ENCODE data around the gene RAB3A.
"Not testable (repeated sequence)": the region's sequence is repeated elsewhere in the genome, so short reads cannot be mapped to it uniquely, and the experiment has no call there.

RAB3A gene

DNA sequence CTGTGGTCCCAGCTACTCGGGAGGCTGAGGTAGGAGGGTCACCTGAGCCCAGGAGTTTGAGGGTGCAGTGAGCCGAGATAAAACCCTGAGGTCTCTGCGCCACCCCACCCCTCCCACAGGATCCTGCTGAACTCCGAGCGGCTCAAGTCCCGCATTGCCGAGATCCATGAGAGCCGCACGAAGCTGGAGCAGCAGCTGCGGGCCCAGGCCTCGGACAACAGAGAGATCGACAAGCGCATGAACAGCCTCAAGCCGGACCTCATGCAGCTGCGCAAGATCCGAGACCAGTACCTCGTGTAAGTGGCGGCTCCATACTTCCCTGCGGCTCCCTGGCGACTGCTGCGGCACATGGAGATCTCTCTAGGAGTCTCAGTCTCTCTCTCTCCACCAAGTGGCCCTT lies 36.8 kb downstream of the RAB3A start:
- no peak for DNase-seq

DNA sequence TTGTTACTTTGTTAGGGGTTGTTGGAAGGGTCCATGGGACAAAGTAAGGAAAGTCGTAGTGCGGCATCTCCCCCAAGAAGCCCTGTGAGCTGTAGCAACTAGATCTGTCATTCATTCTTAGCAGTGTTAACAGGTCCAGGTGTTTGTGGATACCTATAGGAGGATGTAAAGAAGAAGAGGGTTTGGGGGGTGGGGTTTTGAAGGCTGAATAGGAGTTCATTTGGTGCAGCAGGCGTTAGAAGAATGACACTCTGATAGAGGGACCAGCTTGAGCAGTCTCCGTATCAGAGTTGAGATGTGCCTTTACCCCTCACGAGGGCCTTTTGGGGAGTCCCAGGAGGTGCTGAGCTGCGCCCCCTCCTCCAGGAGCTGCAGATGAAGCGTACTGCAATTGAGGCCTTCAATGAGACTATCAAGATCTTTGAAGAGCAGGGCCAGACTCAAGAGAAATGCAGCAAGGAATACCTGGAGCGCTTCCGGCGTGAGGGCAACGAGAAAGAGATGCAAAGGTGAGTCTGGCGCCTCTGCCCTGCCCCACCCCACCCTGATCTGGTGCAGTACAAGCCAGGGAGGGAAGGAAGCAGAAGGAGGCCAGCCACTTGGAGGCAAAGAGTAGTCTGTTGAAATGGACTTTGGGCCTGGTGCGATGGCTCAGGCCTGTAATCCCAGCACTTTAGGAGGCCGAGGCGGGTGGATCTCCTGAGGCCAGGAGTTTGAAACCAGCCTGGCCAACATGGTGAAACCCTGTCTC lies 37.9 kb downstream of the RAB3A start:
- DNase-seq: no peak

DNA sequence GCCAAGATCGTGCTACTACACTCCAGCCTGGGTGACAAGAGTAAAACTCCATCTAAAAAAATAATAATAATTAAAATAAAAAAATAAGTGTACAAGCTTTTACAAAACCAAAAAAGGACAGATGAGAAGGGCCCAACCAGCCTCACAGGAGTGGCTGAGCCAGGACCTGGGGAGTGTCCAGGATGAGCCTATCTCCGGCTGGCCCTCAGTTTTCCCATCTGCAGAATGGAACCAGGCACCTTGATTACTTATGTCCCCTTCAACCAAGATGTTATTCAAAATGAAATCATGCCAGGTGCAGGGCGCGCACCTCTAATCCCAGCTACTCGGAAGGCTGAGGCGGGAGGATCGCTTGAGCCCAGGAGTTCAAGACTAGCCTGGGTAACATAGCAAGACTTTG lies 39.8 kb downstream of the RAB3A start:
- DNase-seq: no peak

DNA sequence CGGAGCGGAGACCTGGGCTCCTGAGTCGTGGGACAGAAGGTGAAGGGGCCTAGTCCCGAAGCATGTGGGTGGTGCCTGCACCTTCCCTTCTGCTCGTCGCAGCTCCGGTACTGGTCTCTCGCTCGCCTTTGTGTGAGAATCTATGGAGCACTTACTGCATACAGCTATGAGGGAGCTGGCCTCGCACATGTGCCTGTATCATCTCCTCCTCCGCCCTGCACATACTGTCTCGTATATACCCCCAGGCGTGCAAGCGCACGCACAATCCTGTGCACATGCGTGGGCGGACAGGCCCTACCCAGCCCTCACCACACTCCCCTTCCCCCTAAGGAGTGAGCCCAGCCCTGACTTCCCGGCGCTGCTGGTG lies 42.2 kb downstream of the RAB3A start:
- DNase-seq: no peak

DNA sequence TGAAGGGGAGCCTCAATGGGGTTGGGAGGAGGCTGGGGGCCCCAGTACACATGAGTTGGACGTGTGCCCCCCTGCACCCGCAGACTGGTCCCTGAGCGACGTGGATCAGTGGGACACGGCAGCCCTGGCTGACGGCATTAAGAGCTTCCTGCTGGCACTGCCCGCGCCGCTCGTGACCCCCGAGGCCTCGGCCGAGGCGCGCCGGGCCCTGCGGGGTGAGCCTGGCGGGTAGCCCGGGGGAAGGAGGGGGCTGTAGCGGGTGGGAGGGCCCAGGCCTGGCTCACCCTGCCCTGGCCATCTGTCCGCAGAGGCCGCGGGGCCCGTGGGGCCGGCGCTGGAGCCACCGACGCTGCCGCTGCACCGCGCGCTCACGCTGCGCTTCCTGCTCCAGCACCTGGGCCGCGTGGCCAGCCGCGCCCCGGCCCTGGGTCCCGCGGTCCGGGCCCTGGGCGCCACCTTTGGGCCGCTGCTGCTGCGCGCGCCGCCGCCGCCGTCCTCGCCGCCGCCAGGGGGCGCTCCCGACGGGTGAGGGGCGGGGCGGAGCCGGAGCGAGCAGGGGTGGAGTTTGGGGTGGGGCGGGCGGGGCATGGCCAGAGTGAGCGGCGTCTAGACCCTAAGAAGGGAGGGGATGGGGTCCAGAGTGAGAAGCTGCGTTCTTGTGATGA lies 42.7 kb downstream of the RAB3A start:
- DNase-seq: peak; percentile 62

DNA sequence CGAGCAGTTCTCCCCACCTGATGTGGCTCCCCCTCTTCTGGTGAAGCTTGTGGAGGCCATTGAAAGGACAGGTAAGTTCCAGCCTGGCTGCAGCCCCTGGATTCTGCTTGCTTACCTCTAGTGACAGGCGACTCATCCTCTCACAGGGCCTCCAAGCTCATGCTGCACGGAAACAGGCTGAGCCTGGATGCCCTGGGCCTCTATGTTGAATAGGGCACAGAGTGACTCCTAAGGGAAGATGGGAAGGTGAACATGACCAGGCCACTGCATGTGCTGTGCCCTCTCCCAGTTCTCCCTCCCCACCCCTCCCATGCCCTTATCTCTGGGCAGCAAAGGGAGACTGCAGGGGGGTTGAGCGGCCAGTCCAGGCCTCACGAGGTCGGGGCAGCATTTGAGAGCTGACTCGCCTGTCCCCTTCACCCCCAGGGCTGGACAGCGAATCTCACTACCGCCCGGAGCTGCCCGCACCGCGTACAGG lies 43.3 kb downstream of the RAB3A start:
- no peak for DNase-seq

DNA sequence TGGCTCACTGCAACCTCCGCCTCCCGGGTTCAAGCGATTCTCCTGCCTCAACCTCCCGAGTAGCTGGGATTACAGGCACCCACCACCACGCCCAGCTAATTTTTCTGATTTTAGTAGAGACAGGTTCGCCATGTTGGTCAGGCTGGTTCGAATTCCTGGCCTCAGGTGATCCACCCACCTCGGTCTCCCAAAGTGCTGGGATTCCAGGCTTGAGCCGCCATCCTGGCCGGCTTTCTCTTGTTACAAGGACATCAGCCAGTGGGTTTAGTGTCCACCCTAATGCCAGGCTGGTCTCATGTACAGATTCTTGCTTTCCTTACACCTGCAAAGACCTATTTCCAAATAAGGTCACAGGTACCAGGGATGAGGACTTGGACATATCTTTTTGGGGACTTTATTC lies 44.0 kb downstream of the RAB3A start:
- no peak for DNase-seq

DNA sequence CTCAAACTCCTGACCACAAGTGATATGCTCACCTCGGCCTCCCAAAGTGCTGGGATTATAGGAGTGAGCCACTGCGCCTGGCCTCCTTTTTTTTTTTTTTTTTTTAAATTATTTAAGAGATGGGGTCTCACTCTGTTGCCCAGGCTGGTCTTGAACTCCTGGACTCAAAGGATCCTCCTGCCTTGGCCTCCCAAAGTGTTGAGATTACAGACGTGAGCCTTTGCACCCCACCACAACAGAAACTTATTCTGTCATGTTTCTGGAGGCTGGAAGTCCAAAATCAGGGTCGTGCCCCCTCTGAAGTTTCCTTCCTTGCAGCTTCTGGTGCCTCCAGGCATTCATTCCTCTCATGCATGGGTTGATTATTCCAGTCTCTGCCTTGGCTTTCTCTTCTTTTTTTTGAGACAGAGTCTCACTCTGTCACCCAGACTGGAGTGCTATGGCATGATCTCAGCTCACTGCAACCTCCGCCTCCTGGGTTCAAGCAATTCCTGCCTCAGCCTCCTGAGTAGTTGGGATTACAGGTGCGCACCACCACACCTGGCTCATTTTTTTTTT lies 44.7 kb downstream of the RAB3A start:
- not testable (repeated sequence) for DNase-seq

DNA sequence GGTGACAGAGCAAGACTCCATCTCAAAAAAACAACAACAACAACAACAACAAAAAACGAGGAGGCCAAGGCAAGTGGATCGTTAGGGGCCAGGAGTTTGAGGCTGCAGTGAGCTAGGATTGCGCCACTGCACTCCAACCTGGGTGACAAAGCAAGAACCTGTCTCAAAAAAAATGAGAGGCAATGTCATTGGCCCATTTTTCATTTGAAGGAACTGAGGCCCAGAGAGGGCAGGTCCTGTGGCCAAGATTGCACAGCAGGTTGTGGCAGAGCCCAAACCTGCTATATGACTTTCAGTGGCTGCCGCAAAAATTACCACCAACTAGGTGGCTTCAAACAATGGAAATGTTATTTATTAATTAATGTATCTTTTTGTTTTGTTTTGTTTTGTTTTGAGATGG lies 45.4 kb downstream of the RAB3A start:
- DNase-seq: no peak

DNA sequence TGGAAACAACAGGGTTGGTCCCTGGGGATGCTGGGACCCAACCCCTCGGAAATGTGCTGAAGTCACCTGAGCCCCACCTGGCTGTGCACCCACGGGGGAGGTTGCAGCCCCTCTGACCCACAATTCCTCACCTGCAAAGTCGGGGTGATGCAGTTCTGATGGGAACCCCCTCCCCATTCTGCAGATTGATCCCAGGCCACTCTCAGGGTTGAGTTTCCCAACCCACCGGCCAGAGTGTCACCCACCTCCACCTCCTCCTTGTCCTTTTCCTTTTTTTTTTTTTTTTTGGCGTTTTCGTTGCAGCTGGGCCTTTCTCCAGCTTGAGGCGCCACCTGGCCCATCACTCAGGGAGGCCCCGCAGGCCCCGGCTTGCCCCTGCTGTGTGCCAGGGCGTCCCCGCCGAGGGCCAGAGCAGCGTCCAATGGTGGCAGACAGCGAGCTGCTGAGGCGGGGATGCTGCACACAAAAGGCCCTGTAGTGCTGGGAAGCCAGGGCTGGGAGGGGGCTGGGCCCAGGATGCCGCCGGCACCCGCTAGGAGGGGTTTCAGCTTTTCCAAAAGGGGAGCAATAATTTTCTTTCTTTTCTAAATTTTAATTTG lies 46.3 kb downstream of the RAB3A start:
- DNase-seq: no peak

DNA sequence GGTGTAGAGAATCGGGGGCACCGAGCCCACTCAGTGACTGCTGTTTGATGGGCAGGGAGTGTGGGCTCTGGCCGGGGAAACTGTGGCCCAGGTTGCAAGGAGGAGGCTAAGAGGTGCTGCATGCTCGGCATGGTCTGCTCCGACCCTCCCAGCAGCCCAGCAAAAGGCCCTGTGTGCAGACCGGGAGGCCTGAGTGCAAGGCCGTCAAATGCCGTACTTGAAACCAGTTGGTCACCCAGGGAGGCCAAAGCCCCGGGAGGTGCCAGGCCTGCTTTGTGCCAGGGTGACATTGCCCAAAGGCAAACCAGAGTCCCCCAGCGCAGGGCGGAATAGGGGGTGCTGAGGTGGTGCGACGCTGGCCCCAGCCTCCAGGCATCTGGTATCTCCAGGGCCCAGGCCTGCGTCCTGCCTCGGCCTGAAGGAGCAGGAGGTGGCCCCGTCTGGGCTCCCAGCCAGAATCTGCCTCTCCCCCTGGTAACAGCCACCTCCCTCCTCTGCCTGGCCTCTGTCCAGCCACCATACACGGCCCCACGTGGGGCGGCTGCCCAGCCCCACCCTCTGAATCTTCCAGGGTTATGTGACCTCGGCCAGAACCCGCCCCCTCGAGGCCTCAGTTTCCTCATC lies 46.9 kb downstream of the RAB3A start:
- no peak for DNase-seq

DNA sequence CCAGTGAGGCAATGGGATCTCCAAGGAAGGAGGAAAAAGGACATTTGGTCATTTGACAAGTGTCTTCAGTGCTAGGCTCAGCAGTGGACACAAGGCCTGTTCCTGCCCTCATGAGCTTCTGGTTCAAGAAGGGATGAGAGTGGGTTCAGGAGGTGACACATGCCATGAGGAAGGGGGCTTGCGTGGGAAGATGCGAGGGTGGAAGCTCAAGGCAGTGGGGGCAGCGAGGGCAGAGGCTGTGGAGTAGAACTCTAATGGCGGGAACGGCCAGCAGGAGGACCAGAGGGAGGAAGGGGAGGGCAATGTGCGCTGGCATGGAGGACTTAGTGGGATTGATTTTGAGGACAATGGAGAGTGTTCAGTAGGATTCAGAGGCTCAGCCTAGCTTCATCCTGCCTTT lies 47.6 kb downstream of the RAB3A start:
- no peak for DNase-seq

DNA sequence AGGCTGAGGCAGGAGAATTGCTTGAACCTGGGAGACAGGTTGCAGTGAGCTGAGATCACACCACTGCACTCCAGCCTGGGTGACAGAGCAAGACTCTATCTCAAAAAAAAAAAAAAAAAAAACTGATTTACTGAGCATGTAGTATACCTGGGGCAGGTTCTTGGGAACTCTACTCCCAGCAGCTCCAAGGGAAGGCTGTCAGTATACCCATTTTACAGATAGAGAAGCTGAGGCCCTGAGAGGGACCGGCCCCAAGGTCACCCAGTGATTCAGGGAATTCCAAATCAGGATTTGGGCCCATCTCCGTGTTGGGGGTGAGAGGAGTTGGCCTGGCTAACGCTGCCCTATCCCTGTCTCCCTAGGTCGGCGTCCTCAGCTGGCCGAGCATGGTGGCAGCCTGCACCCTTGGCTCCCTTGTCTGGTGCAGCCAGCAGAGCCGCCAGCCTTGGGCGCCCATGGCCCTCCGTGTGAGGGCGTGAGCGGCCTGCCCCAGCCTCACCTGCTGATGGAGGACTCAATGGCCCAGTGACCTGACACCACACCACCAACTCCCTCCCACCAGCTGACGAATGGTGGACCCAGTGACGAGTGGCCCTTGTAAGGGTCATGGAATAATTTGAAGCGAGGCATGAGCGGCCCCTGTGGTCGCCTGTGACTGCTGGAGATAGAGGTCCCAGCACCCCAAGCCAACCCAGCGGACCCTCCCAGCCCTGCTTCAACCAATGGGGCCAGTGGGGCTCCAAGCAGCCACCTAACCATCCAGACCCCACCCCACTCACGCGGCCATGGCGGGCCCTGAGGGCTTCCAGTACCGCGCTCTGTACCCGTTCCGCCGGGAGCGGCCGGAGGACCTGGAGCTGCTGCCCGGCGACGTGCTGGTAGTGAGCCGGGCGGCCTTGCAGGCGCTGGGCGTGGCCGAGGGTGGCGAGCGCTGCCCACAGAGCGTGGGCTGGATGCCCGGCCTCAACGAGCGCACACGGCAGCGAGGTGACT lies 48.5 kb downstream of the RAB3A start:
- DNase-seq: no peak

DNA sequence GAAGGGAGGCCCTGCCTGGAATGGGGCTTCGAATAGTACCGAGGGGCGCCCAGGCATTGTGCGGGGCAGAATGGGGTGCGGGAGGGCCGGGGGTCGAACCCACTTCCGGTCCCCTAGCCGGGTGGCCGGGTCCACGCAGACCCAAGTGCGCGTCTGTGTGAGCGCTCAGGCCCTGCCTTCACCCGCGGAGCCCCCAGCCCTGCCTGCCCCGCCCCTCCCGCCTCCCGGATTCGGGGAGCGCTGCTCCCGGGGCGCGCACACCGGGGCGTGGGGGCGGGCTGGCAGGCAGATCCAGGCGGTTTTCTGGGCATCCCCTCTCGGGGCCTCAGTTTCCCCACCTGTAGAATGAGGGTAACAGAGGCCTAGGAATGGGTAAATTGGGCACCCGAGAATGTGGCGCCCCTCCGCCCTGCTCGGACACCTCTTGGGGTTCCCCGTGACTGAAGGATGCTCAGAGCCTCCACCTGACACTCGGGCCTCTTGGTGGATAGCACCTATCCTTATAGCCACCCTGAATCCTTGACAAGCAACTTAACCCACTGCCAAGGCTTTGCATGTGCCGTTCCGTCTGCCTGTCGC lies 50.2 kb downstream of the RAB3A start:
- no peak for DNase-seq

DNA sequence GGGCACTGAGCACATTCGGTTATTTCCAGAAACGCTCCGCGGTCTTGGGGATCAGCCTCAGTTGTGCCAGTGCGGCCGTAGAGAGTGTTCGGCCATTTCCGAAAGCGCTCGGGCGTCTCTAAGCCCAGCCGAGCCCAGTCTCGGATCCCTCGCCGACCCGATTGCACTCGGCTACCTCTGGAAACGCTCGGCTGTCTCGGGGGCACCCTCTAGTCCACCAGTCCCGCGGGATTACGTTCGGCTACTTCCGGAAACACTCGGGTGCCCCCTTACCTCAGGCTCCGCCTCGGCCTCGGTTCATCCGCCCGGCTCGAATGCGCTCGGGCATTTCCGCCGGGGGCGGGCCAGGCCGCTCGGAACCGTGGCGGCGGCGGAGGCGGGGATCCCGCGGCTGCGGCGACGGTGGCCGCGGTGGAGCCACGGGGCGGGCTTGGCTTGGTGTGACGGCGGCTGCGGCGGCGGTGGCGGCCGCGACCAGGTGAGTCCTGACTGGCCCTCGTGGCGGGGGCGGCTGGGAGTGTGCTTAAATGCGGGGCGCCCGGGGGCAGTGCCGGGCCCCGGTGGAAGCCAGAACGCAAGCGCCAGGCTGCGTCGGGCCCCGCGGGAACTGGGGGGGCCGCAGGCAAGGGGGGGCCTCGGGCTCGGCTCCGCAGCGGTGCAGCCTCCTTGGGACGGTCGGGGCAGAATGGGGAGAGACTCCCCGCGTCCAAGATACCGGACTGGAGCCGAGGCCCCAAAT lies 50.9 kb downstream of the RAB3A start, which contains the start of gene PIK3R2:
Gene PIK3R2 (plus strand): TSS at position 347 of the 739 bp plus-strand sequence. CDS start 2,717 bp downstream, outside the sequence.
- peak; percentile 98 for DNase-seq

DNA sequence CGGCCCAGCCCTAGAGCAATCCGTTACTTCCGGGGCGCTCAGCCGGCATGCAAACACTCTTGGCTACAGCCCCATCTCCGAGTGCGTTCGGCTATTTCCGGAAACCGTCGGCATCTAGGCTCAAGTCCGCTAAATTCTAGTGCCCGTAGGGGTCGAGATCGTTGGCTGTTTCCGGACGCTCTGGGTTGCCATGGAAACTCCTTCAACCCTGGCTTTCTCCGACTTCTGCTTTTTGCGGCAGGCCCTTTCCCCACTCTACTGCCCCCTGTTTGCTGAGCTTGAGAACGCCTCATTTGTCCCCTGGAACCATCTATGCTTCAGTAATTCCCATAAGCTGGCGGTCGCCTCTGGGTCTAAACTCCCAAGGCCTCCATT lies 51.4 kb downstream of the RAB3A start:
- peak; percentile 98 for DNase-seq

DNA sequence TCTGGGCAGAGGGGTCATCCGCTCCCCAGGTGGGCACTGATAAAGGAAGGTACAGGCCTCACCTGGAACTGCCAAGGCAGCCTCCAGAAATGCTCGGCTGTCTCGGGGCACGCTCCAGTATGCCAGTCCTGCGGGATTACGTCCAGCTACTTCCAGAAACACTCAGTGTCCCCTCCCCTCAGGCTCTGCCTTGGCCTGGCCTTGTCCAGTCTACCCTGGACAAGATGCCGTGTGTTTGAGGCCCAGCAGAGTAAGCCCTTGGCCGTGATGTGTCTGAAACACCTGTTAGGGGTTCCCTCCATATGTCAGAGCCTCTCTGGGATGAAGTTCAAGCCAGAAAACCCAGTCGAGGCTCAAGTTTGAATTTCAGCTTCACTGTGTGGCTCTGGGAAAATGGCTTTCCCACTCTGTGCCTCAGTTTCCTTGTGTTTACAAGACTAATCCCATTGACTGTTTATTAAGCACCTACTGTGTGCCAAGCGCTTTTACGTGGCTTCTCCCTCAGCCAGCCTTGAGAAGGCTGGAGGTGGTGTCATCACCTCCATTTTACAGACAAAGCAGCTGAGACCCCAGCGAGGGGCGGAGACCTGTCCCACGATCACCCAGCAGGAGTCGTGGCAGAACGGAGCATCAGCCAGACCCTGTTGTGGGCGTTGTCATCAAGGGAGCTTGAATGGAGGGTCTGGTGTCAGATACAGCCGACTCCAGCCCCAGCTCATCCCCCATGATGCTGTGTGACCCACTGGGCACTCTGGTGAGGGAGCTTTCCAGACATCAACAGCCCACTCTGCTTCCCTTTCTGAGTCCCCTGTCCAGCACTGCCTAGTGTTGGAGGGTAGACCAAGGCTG lies 52.8 kb downstream of the RAB3A start:
- DNase-seq: no peak

DNA sequence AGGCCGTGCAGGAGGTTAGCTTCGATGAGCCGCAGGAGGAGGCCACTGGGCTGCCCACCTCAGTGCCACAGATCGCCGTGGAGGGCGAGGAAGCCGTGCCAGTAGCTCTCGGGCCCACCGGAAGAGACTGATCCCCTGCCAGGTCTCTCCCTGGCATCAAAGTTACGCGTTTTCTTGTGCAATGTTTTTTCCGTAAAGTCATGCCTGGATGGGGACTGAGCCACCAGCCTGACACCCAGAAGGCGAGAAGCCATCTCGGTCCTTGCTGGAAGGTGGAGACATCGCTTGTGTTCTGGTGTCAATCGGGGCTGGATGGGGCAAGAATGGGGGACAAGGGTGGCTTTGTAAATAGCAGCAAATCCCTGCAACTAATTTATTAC lies 54.3 kb downstream of the RAB3A start:
- DNase-seq: no peak

DNA sequence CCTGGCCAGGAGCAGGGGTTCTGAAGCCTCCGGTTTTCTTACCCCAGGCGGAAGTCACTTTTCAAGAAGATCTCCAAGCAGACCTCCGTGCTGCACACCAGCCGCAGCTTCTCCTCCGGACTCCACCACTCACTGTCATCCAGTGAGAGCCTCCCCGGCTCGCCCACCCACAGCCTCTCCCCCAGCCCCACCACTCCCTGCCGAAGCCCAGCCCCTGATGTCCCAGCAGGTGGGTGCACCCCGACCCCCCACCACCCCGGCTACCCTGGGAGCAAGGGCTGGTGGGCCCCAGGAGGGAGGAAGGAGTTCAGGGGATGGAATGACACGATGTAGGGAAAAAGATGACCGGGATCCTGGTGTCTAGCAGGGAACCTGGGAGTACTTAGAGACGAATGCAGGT lies 56.4 kb downstream of the RAB3A start:
- DNase-seq: no peak

All from CD4-positive, alpha-beta T cell treated with Interleukin-4 for 4 hours (primary cell).